CD4-positive, CD25-positive, alpha-beta regulatory T cell (primary cell): ENCODE measurements around the gene PPP4R4. TPM values are rescaled to one million over a fixed set of nuclear protein-coding genes. Genes with fewer than 3 reads are reported as not detected.
A peak's percentile ranks its signal among the peaks of the same experiment; 100 is the strongest.

Experiments used
- ATAC-seq, 2 donors: fragments of 150-1000 bp; cut with Tn5 transposase; one replicate each; pipeline ENCODE4 v1.10.0; 2021; ENCODE audit warnings: low read depth in 2 of 2, moderate number of reproducible peaks in 2 of 2, moderate library complexity in 1 of 2
- DNase-seq, 3 donors: peaks; one replicate each; pipeline versions ENCODE4 v3.0.0 to v3.0.0-alpha.2; 2012 to 2022; ENCODE audit warnings: mixed read lengths in 1 of 3
- H3K27ac ChIP-seq: one replicate; pipeline ENCODE4 v1.7.0; 2013; ENCODE audit warnings: mild to moderate bottlenecking, low read length; ENCODE audit not compliant: insufficient read depth, poor library complexity, severe bottlenecking
- H3K27me3 ChIP-seq: one replicate; pipeline ENCODE4 v1.7.0; 2013; ENCODE audit warnings: low read length; ENCODE audit not compliant: control insufficient read depth, insufficient read depth
- H3K36me3 ChIP-seq: one replicate; pipeline ENCODE4 v1.7.0; 2013; ENCODE audit warnings: mild to moderate bottlenecking, low read length, moderate library complexity; ENCODE audit not compliant: control insufficient read depth, insufficient read depth
- H3K4me1 ChIP-seq: 2 replicates; pipeline ENCODE4 v1.7.0; 2013; ENCODE audit warnings: mild to moderate bottlenecking, low read length; ENCODE audit not compliant: insufficient read depth, control insufficient read depth, poor library complexity, severe bottlenecking
- H3K4me3 ChIP-seq: one replicate; pipeline ENCODE4 v1.7.0; 2013; ENCODE audit warnings: low read depth, mild to moderate bottlenecking, low read length, moderate library complexity
- H3K9me3 ChIP-seq, 2 experiments: 1 replicate in 1 of 2; 2 replicates in 1 of 2; pipeline ENCODE4 v1.7.0; 2013; ENCODE audit warnings: low read length in 2 of 2, mild to moderate bottlenecking in 1 of 2, moderate library complexity in 1 of 2; ENCODE audit not compliant: control insufficient read depth in 2 of 2
- H3K27ac Mint-ChIP-seq, 3 donors: one replicate each; pipeline ENCODE4 v1.8.0; 2020 to 2022; ENCODE audit warnings: mild to moderate bottlenecking in 3 of 3, mixed read lengths in 3 of 3, moderate library complexity in 2 of 3
- H3K27me3 Mint-ChIP-seq: one replicate; pipeline ENCODE4 v1.8.0; 2022; ENCODE audit warnings: mild to moderate bottlenecking, mixed read lengths
- H3K36me3 Mint-ChIP-seq: one replicate; pipeline ENCODE4 v1.8.0; 2020; ENCODE audit warnings: mixed read lengths
- H3K4me1 Mint-ChIP-seq, 4 donors: one replicate each; pipeline ENCODE4 v1.8.0; 2020 to 2022; ENCODE audit warnings: mixed read lengths in 4 of 4, mild to moderate bottlenecking in 1 of 4
- H3K4me3 Mint-ChIP-seq, 4 donors: one replicate each; pipeline ENCODE4 v1.8.0; 2020 to 2022; ENCODE audit warnings: mild to moderate bottlenecking in 4 of 4, mixed read lengths in 4 of 4, moderate library complexity in 3 of 4
- H3K9me3 Mint-ChIP-seq, 7 donors: one replicate each; pipeline ENCODE4 v1.8.0; 2020 to 2022; ENCODE audit warnings: mixed read lengths in 7 of 7, mild to moderate bottlenecking in 3 of 7, moderate library complexity in 2 of 7
- polyA plus RNA-seq, 4 donors: library from polyadenylated mRNA; unstranded; fragments of 300-500 nt; fragmentation: Illumina TruSeq; gene quantifications; one replicate each; pipeline ENCODE4 v1.2.3, GENCODE V29; 2021
- total RNA-seq: library from RNA; stranded (reverse); gene quantifications from one replicate; pipeline ENCODE4 v1.2.3, GENCODE V29; 2022

The PPP4R4 gene
- total and polyA plus RNA-seq, 5 donors from 2014 or later: 0.15 to 0.69 (median 0.37) TPM; not detected in 2

DNA sequence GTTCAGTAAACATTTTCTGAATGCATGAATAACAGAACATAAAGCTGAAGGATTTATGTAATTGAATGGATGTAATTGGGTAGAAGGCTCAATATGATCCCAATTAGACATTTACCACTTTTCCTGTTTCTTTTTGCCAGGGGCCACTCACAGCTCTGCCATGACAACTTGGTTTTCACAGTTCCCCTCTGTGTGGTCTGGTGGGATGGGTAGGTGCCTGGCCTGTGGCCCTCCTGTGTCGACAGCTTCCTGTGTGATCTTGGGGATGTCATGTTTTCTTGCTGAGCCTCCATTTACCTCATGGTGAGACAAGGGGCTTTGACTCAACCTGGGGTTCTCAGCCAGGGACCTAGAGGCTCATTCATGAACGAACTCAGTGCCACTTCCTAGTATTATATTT lies 131.5 kb downstream of the PPP4R4 start:
- Histone ChIP-seq H3K27me3 (no peaks in the 10 kb centered on the region), H3K4me1 (no peaks in the 10 kb centered on the region), H3K36me3 (no peaks in the 10 kb centered on the region), H3K4me3 (no peak overlapping the region), H3K9me3 (peaks cover 2 to 5% of the 10 kb centered on the region in 2 experiments), H3K27ac (no peak overlapping the region)
- no peak overlapping the region for H3K27ac Mint-ChIP-seq
- H3K9me3 Mint-ChIP-seq: peaks cover 0 to 24% (median 8%) of the 10 kb centered on the region in 7 donors
- H3K36me3 Mint-ChIP-seq: no peaks in the 10 kb centered on the region
- no peak overlapping the region for H3K4me3 Mint-ChIP-seq
- ATAC-seq: no peak
- H3K4me1 Mint-ChIP-seq: no peaks in the 10 kb centered on the region
- no peaks in the 10 kb centered on the region for H3K27me3 Mint-ChIP-seq
- no peak for DNase-seq

DNA sequence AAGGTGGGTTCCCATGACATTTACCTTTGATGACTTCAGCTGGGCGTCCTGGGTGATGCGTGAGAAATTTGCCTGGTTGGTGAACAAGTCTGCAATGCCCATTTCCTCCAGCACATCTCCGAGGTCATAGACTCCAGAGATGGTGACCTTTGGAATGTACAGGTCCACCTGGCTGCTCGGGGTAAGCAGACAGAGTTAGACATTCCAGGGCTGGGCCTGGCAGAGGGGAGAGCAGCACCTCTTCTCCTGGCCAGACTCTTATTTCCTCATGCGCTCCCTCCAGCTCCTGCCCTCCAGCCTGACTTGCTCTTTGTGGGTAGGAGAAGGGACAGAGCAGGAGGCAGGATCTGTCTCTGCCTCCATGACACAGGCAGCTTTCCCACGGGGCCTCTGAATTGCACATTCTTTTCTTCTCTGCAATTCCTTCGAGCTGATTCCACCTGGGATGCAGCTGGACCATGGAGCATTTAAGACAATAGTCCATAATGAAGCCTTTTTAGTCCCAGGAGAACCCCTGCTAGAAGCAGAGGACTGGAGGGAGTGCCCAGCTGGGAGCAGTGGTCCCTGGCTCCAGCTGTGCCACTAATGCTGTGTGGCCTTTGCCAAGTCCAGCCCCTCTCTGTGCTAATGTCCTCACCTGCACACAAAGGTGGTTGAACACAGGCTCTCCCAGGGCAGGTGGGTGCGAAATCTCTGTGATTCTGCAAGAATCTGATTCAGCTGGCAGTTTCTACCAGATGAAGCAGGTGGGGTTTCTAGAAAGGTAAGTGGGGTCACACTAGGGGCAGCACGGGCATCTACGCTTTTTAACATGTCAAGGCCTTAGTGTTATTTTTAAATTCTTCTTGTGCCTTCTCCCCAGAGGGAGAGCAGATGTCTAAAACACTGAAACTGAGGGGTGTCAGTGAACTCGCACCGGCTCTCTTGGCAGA lies 132.2 kb downstream of the PPP4R4 start:
- H3K27me3 Mint-ChIP-seq: no peaks in the 10 kb centered on the region
- H3K4me1 Mint-ChIP-seq: no peaks in the 10 kb centered on the region
- Histone ChIP-seq H3K36me3 (no peaks in the 10 kb centered on the region), H3K4me1 (no peaks in the 10 kb centered on the region), H3K4me3 (no peak overlapping the region), H3K9me3 (peaks cover 2 to 5% of the 10 kb centered on the region in 2 experiments), H3K27ac (no peak overlapping the region), H3K27me3 (no peaks in the 10 kb centered on the region)
- H3K27ac Mint-ChIP-seq: no peak overlapping the region
- ATAC-seq (no peak), DNase-seq (no peak)
- H3K9me3 Mint-ChIP-seq: peaks cover 0 to 24% (median 8%) of the 10 kb centered on the region in 7 donors
- H3K4me3 Mint-ChIP-seq: no peak overlapping the region
- H3K36me3 Mint-ChIP-seq: no peaks in the 10 kb centered on the region

DNA sequence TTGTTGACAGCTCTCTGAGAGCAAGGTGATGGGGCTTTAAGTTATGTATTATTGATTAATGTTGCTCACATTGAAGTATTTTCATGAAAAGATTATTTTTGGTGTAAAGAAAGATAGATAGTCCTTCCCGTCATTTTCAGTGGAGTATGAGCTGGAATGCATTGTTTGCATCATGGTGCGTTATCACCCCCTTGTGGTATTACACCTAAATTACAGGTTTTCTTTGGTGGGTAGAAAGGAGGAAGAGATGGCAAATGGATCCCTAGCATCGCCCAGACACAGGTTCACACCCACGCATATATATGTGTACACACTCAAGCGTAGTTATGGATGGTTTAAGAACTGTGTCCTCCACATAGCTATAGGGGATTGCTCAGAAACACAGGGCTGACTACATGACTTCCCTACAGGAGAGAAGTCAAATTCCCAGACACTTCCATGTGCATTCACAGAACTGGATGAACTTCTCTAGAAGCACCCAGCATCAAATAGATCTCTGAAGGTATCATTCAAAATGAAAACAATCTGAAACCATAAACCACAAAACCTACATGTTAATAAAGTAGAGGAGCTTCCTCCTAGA lies 133.4 kb downstream of the PPP4R4 start:
- H3K9me3 Mint-ChIP-seq: peaks cover 0 to 24% (median 10%) of the 10 kb centered on the region in 7 donors
- H3K36me3 Mint-ChIP-seq: no peaks in the 10 kb centered on the region
- H3K27ac Mint-ChIP-seq: no peak overlapping the region
- Histone ChIP-seq H3K4me1 (no peaks in the 10 kb centered on the region), H3K27ac (no peak overlapping the region), H3K27me3 (no peaks in the 10 kb centered on the region), H3K36me3 (no peaks in the 10 kb centered on the region), H3K4me3 (no peak overlapping the region), H3K9me3 (peaks cover 2 to 5% of the 10 kb centered on the region in 2 experiments)
- H3K4me1 Mint-ChIP-seq: no peaks in the 10 kb centered on the region
- no peak for ATAC-seq
- no peaks in the 10 kb centered on the region for H3K27me3 Mint-ChIP-seq
- DNase-seq: peak in 1 of 3 donors; percentile 7
- no peak overlapping the region for H3K4me3 Mint-ChIP-seq

GRCh38 chr14:94309721-94310120 lies 135.6 kb downstream of the PPP4R4 start:
- DNase-seq (no peak), ATAC-seq (no peak)
- Histone ChIP-seq H3K4me3 (no peak overlapping the region), H3K4me1 (no peaks in the 10 kb centered on the region), H3K36me3 (no peaks in the 10 kb centered on the region), H3K9me3 (peaks cover 2 to 5% of the 10 kb centered on the region in 2 experiments), H3K27me3 (no peaks in the 10 kb centered on the region), H3K27ac (no peak overlapping the region)
- peaks cover 6% of the 10 kb centered on the region for H3K27me3 Mint-ChIP-seq
- H3K36me3 Mint-ChIP-seq: no peaks in the 10 kb centered on the region
- no peaks in the 10 kb centered on the region for H3K4me1 Mint-ChIP-seq
- no peak overlapping the region for H3K27ac Mint-ChIP-seq
- H3K4me3 Mint-ChIP-seq: no peak overlapping the region
- H3K9me3 Mint-ChIP-seq: peaks cover 0 to 24% (median 7%) of the 10 kb centered on the region in 7 donors

DNA sequence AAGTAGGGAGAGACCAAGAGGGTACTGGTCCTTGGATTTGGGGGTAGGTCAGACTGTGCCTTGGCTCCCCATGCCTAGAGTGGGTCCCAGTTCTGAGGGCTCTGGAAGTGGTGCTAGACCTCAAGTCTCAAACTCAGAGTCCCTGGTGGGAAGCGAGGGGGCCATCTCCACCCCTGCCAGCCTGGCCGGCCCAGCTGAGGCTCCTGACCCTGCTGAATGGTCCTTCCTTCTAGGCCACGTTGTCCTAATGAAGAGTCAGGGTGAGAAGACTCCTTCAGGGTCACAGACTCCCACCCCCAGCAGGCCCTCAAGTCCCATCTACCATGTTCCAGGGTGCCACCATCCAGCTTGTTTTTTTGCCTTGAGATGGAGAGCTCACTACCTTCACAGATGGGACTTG lies 136.1 kb downstream of the PPP4R4 start:
- Mint-ChIP-seq H3K9me3 (peaks cover 0 to 24% (median 7%) of the 10 kb centered on the region in 7 donors), H3K27ac (no peak overlapping the region), H3K4me1 (no peaks in the 10 kb centered on the region), H3K36me3 (no peaks in the 10 kb centered on the region), H3K4me3 (no peak overlapping the region), H3K27me3 (peaks cover 6% of the 10 kb centered on the region)
- H3K4me1 ChIP-seq: no peaks in the 10 kb centered on the region
- H3K9me3 ChIP-seq: peaks cover 2 to 5% of the 10 kb centered on the region in 2 experiments
- H3K27ac ChIP-seq: no peak overlapping the region
- H3K36me3 ChIP-seq: no peaks in the 10 kb centered on the region
- no peak overlapping the region for H3K4me3 ChIP-seq
- DNase-seq: no peak
- H3K27me3 ChIP-seq: no peaks in the 10 kb centered on the region
- no peak for ATAC-seq

GRCh38 chr14:94312481-94313246 lies 138.5 kb downstream of the PPP4R4 start:
- no peak overlapping the region for H3K27ac Mint-ChIP-seq
- H3K27me3 Mint-ChIP-seq: peaks cover 6% of the 10 kb centered on the region

GRCh38 chr14:94313991-94314655 lies 140.0 kb downstream of the PPP4R4 start:
- Histone ChIP-seq H3K36me3 (no peaks in the 10 kb centered on the region), H3K27ac (no peak overlapping the region), H3K4me1 (no peaks in the 10 kb centered on the region), H3K9me3 (no peaks in the 10 kb centered on the region), H3K27me3 (no peaks in the 10 kb centered on the region), H3K4me3 (no peak overlapping the region)
- H3K27me3 Mint-ChIP-seq: peaks cover 6% of the 10 kb centered on the region
- DNase-seq (no peak), ATAC-seq (no peak)
- no peaks in the 10 kb centered on the region for H3K36me3 Mint-ChIP-seq
- no peak overlapping the region for H3K27ac Mint-ChIP-seq
- no peaks in the 10 kb centered on the region for H3K4me1 Mint-ChIP-seq
- peaks cover 0 to 6% (median 2%) of the 10 kb centered on the region in 7 donors for H3K9me3 Mint-ChIP-seq
- no peak overlapping the region for H3K4me3 Mint-ChIP-seq

More at GRCh38 chr14:94312481-94313246, 138.5 kb downstream of the PPP4R4 start:
- no peaks in the 10 kb centered on the region for H3K4me1 Mint-ChIP-seq
- DNase-seq (no peak), ATAC-seq (no peak)
- Histone ChIP-seq H3K4me3 (no peak overlapping the region), H3K4me1 (no peaks in the 10 kb centered on the region), H3K27me3 (no peaks in the 10 kb centered on the region), H3K36me3 (no peaks in the 10 kb centered on the region), H3K9me3 (peaks cover 0 to under 1% of the 10 kb centered on the region in 2 experiments), H3K27ac (no peak overlapping the region)
- H3K9me3 Mint-ChIP-seq: peaks cover 0 to 17% (median 7%) of the 10 kb centered on the region in 7 donors
- H3K4me3 Mint-ChIP-seq: no peak overlapping the region
- no peaks in the 10 kb centered on the region for H3K36me3 Mint-ChIP-seq
